ENCODE data around the gene ERGIC1. TPM values are rescaled to one million over a fixed set of nuclear protein-coding genes. Genes with fewer than 3 reads are reported as not detected.

Gene ERGIC1
- total and polyA plus RNA-seq, 2 experiments from 2014 or later: 25.2 to 92.2 TPM

DNA sequence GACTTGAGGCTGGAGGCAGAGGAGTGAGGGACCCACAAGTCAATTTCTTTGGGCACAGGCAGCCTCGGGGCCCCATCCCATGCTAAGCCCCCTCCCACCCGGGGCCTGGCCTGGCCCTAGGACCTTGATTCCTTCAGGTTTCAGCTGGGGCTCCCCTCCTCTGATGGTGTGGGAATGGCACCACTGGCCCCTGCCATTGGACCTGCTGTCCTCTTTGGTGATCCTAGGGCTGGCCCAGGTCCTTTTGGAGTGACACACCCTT is 10.5 kb downstream of the ERGIC1 start (continued):
- TF ChIP-seq ZNF462 (CRISPR knock-in tag; IDR thresholded peaks at IDR 0.05): no peak
- TF ChIP-seq STAT1 (IDR thresholded peaks at IDR 0.05; ENCODE audit: unreplicated experiment): no peak
- no peak for TF ChIP-seq ZNF114 (CRISPR knock-in tag; IDR thresholded peaks at IDR 0.05)

GRCh38 chr5:172845154-172845553 is 11.1 kb downstream of the ERGIC1 start:
- H3K4me1 Mint-ChIP-seq: peaks cover 29% of the 10 kb centered on the region
- no peak for DNase-seq (ENCODE audit: low spot score)
- no peaks in the 10 kb centered on the region; the same call in 1 of the 2 replicates for H3K36me3 ChIP-seq (ENCODE audit: insufficient read depth)
- no peaks in the 10 kb centered on the region for H3K9me3 Mint-ChIP-seq
- H3K4me2 ChIP-seq: no peak overlapping the region
- no peaks in the 10 kb centered on the region for H3F3A ChIP-seq (replicated peaks; ENCODE audit: low read depth)
- H3K36me3 Mint-ChIP-seq (ENCODE audit: low read depth): peaks cover 16% of the 10 kb centered on the region; the same call in 2 of the 3 replicates
- ATAC-seq: no peak
- no peak overlapping the region for H3K27ac ChIP-seq (ENCODE audit: low read depth)
- H3K4me3 Mint-ChIP-seq: no peak overlapping the region
- H2AFZ ChIP-seq: no peak overlapping the region
- H3K9me2 ChIP-seq (ENCODE audit: insufficient read depth): no peaks in the 10 kb centered on the region
- H3K27me3 Mint-ChIP-seq (ENCODE audit: insufficient read depth, low read depth, poor library complexity): peaks cover 6% of the 10 kb centered on the region
- no peaks in the 10 kb centered on the region for H3K27me3 ChIP-seq (ENCODE audit: insufficient read depth)
- no peak overlapping the region for H3K4me3 ChIP-seq
- peaks cover 14% of the 10 kb centered on the region; the same call in 1 of the 2 replicates for H3K4me1 ChIP-seq (ENCODE audit: insufficient read depth)
- peaks cover 97% of the 10 kb centered on the region for H3K79me2 ChIP-seq (replicated peaks; ENCODE audit: insufficient read depth)
- peaks cover 72% of the 10 kb centered on the region for H4K20me1 ChIP-seq (replicated peaks; ENCODE audit: insufficient read depth)
- no peak overlapping the region for H3K27ac Mint-ChIP-seq
- TF ChIP-seq NANOG (IDR thresholded peaks at IDR 0.05; ENCODE audit: borderline replicate concordance) (no peak), JUNB (IDR thresholded peaks at IDR 0.05; ENCODE audit: unreplicated experiment) (no peak), ZNF114 (CRISPR knock-in tag; IDR thresholded peaks at IDR 0.05) (no peak), ZNF331 (CRISPR knock-in tag; IDR thresholded peaks at IDR 0.05; ENCODE audit: low read depth) (no peak), CREB1 (CRISPR knock-in tag; IDR thresholded peaks at IDR 0.05; ENCODE audit: low read depth) (no peak), EZH2phosphoT487 (IDR thresholded peaks at IDR 0.05; ENCODE audit: unreplicated experiment) (no peak), STAT1 (IDR thresholded peaks at IDR 0.05; ENCODE audit: unreplicated experiment) (no peak)
- TF ChIP-seq, protein P1, sequence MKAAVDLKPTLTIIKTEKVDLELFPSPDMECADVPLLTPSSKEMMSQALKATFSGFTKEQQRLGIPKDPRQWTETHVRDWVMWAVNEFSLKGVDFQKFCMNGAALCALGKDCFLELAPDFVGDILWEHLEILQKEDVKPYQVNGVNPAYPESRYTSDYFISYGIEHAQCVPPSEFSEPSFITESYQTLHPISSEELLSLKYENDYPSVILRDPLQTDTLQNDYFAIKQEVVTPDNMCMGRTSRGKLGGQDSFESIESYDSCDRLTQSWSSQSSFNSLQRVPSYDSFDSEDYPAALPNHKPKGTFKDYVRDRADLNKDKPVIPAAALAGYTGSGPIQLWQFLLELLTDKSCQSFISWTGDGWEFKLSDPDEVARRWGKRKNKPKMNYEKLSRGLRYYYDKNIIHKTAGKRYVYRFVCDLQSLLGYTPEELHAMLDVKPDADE (IDR thresholded peaks at IDR 0.05): no peak
- TF ChIP-seq, protein P2, sequence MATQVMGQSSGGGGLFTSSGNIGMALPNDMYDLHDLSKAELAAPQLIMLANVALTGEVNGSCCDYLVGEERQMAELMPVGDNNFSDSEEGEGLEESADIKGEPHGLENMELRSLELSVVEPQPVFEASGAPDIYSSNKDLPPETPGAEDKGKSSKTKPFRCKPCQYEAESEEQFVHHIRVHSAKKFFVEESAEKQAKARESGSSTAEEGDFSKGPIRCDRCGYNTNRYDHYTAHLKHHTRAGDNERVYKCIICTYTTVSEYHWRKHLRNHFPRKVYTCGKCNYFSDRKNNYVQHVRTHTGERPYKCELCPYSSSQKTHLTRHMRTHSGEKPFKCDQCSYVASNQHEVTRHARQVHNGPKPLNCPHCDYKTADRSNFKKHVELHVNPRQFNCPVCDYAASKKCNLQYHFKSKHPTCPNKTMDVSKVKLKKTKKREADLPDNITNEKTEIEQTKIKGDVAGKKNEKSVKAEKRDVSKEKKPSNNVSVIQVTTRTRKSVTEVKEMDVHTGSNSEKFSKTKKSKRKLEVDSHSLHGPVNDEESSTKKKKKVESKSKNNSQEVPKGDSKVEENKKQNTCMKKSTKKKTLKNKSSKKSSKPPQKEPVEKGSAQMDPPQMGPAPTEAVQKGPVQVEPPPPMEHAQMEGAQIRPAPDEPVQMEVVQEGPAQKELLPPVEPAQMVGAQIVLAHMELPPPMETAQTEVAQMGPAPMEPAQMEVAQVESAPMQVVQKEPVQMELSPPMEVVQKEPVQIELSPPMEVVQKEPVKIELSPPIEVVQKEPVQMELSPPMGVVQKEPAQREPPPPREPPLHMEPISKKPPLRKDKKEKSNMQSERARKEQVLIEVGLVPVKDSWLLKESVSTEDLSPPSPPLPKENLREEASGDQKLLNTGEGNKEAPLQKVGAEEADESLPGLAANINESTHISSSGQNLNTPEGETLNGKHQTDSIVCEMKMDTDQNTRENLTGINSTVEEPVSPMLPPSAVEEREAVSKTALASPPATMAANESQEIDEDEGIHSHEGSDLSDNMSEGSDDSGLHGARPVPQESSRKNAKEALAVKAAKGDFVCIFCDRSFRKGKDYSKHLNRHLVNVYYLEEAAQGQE (IDR thresholded peaks at IDR 0.05; ENCODE audit: unreplicated experiment): no peak
- TF ChIP-seq, protein P3, sequence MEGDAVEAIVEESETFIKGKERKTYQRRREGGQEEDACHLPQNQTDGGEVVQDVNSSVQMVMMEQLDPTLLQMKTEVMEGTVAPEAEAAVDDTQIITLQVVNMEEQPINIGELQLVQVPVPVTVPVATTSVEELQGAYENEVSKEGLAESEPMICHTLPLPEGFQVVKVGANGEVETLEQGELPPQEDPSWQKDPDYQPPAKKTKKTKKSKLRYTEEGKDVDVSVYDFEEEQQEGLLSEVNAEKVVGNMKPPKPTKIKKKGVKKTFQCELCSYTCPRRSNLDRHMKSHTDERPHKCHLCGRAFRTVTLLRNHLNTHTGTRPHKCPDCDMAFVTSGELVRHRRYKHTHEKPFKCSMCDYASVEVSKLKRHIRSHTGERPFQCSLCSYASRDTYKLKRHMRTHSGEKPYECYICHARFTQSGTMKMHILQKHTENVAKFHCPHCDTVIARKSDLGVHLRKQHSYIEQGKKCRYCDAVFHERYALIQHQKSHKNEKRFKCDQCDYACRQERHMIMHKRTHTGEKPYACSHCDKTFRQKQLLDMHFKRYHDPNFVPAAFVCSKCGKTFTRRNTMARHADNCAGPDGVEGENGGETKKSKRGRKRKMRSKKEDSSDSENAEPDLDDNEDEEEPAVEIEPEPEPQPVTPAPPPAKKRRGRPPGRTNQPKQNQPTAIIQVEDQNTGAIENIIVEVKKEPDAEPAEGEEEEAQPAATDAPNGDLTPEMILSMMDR (conservative IDR thresholded peaks at IDR 0.05; ENCODE audit: low read depth in 2 of 2): no peak
